Bone marrow (tissue), 2 donors: Measurements from ENCODE around the gene PBOV1.

ENCODE experiments used
- DNase-seq, 2 donors: peaks; one replicate each; lab custom pipeline; 2025; lab: John Stamatoyannopoulos, UW

Gene PBOV1

DNA sequence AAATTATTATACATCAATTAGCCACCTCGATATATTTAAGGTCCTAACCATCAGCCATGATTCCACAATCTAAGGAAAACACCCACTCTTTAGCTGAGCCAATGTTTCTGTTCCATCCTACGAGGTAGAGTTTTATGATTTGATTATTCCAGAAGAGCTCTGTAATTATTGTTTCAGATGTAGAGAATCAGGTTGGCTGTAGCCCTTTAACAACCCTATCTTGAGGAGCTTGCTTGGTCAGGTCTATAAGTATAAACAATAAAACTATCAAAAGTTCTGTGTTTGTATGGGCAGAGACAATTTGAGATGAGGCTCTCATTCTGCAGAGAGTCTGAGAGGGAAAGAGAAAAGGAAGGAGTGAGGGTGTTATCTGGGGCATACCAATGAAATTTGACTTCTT lies at the start of gene PBOV1:
Gene PBOV1, minus strand, starts transcription at position 43 of the 400 bp plus-strand sequence. CDS start 96 bp downstream, outside the sequence.
- DNase-seq: no peak

DNA sequence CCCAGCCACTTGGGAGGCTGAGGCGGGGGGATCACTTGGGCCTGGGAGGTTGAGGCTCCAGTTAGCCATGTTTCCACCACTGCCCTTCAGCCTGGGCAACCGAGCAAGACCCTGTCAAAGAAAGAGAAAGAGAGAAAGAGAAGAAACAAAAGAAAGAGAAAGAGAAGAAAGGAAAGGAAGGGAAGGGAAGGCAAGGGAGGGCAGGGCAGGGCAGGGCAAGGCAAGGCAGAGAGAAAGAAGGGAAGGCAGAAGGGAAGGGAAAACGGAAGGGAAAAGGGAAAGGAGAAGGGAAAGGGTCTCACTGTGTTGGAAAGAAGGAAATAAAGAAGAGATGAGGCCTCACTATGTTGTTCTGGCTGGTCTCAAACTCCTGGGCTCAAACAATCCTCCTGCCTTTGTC lies 47.8 kb upstream of the PBOV1 start:
- DNase-seq: no peak

DNA sequence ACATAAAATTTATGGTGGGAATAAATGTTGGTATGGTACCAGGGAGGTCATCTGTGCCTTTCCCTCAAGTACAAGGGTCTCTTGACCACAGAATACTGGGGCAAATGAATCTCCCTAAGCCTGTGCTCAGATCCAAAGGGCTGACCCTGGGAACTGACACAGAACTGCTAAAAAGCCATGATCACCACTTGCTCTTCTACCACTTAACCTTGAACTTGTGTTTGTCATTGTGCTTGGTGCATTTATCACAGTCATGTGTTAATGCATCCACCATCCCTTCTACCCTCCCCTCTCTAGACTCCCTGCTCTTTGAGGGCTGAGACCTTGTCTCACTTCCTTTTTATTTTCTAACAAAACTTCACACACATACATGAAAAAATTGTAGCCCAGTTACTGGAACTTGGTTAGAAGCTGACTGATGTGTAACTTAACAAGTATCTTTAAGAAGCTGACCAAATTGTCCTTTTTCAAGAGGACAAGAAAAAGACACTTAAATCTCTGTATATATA lies 46.1 kb upstream of the PBOV1 start:
- no peak for DNase-seq

DNA sequence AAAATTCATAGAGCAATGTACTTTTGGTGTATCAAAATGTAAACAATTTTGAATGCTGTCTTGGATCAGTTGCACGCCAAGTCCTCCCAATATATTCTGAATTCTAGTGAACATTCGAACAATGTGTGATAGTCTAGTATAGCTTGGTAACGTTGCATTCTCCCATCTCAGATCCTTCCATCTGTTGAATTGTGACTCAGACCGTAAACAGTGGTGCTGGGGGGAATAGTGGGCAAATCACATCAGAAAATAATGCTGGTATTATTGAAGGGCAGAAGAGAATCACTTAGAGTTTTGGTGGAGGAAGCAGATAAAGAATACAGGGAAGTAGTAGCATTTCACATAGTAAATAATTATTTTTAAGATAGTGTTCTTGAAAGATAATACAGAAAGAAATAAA lies 45.7 kb upstream of the PBOV1 start:
- DNase-seq: no peak

DNA sequence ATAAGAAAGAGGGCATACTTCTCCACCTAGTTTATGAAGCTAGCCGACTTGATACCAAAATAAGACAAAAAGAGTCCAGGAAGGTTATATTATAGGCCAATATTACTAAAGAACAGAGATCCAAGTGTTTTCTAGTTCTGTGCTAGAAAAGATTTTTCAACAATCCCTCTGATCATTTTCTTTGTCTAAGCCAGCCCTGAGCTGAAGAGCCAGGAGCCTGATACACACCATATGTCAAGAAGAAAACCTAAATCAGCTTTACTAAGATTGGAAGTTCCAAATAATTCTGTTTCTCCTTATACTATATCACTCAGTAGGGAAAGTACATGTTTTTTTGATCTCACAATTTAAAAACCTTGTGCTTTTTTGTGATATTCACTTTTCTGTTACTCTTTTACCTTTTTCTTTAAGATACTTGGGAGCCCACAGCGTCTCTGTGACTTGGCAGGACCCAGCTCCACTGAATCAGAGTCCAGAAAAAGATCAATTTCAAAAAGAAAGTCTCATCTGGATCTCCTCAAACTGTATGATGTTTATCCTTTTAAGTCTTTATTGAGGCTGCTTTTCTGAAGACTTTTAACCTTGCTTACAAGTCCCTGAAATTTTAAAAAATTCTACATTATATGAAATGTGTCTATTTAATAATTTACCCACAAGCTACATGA lies 43.0 kb upstream of the PBOV1 start:
- DNase-seq: no peak

DNA sequence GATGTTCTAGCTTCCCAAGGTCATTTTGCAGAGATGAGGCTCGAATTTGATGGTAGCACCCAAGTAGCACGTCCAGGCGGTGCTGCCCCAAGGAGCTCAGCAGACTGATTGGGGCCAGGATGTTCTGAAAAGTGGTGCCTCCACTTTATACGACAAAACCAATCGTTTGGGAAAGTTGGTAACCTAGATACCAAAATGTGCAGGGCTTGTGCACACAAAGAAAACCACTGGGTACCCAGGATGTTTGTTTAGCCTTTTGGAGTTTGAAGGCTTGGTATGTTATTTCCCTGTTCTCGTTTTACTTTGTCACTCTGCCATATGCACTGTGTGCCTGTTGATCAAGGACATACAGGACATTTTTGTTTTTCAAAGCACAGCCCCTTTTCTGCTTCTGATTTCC lies 40.7 kb upstream of the PBOV1 start:
- DNase-seq: no peak

DNA sequence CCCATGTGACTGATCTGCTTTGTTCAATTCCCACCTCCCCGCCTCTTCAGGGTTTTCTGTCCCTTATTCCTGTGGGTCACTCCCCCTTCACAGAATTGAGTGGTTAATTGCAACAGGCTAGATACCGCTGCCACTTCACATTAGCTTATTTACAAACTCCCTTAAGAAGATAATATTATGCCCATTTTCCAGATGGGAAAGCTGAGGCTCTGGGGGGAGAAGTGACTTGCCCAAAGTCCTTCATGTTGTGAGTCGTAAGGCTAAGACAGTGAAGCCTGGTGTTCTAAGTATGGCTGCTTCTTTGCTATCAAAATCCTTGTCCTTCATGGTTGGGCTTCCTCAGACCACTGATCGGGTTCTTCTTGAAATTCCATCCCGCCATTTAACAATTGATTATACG lies 39.9 kb upstream of the PBOV1 start:
- DNase-seq: no peak

DNA sequence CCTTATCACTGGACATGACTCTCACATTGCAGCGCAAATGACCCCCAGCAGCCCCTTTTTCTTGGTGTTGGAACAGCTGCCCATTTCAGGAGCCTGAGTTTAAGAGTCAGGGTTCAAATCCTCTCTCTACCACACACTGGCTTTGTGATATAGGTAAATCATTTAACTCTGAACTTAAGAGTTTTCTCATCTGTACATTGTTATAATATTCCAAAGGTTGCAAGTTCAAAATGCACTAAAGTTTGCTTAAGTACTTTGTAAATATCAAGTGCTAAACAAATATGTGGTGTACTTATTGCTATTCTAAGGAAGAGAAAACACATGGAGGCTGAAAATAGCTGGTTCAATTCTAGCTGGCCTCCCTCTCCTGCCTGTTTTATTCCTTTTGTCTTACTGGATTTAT lies 39.3 kb upstream of the PBOV1 start:
- DNase-seq: no peak

DNA sequence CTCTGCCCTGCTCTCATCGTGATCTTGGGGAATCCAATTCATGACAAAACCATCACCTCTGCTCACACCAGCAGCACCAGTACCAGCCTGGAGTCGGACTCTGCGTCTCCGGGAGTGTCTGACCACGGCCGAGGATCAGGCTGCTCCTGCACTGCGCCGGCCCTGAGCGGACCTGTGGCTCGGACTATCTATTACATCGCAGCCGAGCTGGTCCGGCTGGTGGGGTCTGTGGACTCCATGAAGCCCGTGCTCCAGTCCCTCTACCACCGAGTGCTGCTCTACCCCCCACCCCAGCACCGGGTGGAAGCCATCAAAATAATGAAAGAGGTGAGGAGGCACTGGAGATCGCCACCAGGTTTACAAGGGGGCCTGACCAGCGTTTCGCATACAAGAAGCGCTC lies 37.2 kb upstream of the PBOV1 start:
- no peak for DNase-seq

DNA sequence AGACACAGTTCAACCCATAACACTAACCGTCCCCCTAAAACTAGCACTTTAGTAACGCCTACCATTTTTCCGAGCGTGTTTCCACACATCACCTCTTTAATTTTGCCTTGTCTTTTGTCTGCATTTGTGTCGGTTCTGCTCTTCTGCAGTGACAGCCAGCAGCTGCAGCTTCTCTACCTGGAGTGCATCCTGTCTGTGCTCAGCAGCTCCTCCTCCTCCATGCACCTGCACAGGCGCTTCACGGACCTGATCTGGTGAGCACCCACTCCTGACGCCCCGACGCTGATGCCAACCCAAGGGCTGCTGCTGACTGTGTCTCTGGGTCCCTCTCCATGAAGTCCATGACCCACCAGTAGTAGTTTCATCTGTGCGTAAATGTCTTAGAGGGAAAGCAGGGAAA lies 35.4 kb upstream of the PBOV1 start:
- no peak for DNase-seq

DNA sequence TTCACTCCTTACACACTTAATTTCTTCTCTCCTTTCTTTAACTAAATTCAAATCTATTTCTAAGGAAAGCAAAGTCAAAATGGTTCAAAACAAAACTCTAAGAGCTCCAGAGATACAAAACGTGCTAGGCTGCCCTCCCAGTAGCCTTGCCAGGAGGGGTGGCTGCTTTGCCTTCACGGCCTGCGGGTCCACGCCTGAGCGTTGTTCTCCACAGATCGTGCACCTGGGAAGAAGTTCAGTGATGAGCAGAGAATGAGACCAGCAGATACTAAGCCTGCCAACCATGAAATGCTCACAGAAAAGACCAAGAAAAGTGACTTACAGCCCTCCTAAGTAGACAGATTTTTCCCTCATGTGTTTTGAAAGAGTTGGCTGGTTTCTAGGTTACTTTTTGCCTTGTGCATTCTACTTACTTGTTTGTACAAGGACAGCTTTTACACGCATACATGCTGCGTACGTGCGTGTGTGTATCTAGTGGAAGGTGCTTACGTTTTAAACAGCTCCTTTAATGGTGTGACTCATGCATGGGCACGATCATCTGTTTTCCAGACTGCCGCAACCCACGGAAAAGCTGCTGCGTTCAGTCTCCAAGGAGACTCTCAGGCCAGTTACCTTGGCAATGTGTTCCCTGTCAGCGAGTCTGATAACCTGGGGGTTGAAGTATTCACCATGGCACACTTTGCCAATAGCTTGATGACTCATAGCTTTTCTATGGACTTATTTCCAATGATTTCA lies 32.4 kb upstream of the PBOV1 start:
- no peak for DNase-seq

DNA sequence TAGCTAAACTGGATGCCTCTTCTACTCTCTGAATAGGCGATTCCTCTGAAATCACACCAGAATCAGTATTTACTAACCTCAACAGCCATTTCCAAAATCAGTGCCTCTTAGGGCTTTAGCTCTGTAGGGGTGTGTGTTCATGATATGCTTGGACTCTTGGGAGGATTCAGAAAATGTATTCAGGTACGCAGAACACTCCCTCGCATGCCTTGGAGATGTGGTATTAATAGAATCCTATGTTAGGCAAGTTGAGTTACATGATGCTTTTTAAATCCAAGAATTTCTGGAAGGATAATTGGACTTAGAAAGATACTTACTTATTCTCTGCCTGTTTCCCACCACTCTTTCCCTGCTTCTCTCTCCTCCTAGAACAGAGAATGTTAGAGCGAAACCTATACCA lies 31.8 kb upstream of the PBOV1 start:
- DNase-seq: no peak

DNA sequence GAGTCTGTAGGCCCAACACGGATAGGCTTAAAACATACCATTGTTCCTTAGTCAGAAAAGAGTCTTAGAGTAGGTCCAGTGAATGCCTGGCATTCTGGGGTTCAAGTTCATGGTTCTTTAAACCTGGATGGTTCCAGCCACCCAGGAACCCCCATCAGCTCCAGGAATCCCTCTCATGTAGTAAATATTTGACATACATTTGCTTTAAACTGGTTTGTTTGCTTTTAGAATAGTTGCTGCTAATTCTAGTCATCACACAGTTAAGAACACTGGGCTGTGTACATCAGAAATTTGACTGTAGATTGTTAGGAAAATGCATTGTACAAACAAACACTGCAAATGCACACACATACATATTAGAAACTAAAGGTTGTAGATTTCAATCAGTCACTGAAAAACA lies 30.6 kb upstream of the PBOV1 start:
- DNase-seq: no peak

DNA sequence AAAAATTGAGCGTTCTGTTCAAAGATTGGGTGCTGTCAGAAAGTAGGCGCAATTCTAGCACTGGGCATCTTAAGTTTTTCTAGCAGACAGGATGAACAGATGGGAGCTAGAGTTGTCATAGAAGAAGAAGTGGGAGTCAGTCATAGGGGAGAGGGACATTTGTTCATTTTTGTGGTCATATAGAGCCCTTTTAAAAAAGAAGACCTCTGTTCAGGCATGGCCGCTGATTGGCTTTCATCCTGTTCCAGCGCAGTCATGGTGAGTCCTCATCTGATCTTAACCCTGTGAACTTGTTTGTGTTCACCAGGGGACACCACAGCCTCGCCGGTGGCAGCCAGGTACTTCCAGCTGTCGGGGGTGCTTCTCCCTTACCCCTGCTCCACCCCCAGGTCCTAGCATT lies 29.7 kb upstream of the PBOV1 start:
- DNase-seq: no peak

DNA sequence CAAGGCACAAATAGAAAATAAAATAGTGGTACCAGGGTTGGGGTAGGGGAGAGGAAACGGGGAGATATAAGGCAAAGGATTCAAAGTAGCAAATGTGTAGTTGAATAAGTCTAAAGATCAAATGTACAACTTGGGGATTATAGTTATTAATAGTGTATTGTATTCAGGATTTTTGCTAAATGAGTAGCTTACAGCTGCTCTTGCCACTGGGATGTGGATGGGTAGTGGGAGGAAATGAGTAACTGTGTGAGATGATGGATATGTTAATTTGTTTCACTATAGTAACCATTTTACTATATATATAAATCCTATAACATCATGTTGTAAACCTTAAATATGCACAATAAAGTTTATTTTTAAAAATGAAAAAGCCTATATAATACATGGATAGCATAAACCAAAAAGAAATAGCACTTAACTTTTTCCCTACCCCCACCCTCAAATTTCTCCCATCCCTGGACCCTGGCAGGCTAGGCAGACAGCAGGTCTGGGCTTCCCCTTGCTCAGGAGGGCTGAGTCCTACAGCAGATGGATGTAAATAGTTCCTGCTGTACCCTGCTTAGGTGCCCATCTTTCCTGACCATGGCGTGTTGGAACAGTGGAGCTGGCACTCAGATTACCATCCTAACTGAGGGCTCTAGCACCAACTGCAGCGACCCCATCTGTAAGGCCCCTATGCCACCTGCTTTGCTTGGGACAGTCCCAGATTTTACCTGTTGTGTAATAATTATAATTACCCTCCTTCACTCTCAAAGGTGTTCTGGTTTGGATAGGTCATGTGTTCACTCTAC lies 28.6 kb upstream of the PBOV1 start:
- DNase-seq: no peak

DNA sequence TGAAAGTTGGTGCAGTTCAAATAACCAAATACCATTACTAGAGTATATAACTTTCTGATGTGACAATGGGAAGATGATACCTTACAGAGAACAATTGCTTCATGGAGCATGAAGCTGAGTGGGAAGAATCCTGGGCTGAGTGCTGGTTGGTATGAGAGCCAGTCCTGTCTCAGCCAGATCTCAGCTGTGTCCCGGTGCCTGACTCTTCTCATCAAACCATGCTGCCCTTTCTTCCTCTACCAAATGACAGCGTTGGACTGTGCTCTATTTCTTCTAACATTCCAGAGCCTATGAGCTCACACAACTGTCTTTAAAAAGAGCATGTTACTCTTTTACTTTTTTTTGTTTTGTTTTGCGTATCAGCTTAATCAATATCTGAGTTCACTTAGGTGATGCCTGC lies 27.5 kb upstream of the PBOV1 start:
- no peak for DNase-seq

DNA sequence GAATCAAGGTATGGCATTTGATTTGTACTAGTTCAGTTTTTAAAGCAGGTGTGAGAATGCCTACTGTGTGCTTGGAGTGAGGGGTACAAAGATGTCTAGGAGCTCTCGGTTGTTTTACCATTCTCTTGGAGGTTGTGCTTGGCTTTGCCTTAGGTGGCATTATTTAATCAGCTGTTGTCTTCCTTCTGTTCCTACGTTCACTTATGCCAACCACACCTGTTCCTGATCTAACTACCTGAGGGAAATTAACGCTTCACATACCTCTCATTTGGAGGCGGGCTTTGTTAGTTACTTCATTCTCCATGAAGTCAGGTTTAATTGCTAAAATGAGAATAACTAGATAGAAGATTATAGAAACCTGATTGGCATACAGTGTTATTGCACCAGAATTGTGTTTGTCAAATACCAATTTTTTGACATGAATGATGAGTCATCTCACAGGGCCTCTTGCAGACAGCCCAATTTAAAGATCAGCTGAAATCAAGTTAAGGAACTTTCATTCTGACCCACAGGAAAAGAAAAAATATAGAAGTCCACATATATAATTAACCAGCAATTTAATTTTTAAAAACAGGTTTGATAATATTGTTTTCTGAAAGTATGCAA lies 24.8 kb upstream of the PBOV1 start:
- no peak for DNase-seq

DNA sequence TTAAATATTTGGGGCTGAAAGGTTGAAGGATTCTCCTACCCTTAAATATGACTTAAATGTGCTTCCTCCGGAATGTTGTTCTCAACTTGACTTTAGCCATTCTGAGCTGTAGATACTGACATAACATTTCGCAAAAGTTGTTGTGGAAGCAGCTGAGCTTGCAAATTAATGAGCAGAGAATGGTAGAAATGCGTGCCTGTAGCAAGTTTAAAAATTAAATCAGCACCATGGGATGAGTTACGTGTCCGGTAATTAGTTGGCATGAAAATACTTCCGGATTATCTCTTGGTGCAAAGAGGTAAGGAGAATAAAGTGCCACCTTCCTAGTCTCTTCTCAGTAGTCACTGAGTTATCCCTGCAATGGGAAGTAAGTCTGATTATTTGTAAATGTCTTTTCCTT lies 23.6 kb upstream of the PBOV1 start:
- DNase-seq: no peak

DNA sequence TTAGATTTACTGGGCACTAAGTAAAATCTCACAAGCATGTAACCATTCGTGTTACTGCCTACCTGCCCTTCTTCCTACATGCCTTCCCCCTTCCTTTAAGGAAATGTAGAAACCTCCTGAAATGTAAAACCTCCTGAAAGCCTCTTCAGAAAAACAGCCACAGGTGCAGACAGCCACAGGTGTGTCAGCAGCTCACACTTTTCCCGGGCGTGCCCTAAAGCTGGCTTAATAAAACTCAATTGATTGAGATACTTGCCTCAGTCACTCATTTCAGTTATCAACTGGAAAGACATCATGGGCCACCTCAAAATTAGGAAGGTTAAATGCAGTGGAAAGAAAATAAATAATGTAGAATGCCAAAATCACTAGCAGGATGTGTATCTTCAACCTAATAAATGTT lies 23.1 kb upstream of the PBOV1 start:
- DNase-seq: no peak

DNA sequence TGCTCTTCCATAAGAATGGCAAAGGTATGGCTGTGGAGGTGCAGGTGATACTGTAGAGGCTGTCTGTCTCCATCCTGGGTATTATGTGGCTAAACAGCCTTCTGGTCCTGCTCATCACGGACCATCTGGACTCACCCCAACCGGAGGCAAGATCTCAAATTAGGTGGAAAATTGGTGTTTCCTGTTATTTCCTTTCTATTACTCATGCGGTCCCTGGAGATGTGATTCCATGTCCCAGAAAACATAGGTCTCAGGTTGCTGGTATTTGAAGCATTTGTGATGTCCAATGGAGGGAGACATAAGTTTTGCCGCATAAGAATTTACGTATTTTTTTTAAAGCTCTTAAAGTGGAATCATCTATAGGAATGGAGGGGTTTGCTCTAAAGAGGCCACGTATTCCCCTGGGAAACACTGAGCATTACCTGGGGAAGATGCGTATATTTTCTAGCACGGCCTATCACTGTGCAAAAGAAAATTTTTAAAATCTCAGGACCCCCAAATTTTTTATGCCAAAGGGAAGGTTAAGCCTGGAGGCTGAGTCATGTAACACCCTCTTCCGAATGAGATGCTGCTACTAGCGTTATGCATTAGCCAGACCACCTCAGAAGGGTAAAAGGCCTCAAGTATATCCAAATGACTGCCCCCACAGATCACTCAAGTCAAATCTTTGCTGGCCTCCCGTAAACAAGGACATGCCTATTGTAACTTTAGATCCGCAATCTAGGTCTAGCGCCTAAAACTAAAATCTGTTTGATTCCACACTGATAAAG lies 22.4 kb upstream of the PBOV1 start:
- no peak for DNase-seq

DNA sequence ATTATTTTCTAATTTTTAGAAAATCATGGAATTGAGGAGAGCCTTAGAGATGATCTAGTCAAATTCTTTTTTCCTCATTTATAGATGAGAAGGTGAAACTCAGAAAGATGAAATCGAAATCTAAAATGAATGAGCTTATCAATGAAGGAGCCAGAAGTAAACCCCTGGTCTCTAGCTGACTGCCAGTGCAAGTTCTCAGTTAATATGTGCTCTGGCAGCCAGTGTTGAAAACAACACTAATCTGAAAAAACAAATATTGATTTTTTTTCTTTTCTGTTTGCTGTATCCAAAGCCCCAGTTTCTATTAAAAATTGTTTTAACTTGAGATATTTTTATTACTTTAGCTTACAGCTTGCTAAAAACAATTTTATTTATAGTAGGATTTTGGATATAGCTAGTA lies 21.5 kb upstream of the PBOV1 start:
- no peak for DNase-seq

DNA sequence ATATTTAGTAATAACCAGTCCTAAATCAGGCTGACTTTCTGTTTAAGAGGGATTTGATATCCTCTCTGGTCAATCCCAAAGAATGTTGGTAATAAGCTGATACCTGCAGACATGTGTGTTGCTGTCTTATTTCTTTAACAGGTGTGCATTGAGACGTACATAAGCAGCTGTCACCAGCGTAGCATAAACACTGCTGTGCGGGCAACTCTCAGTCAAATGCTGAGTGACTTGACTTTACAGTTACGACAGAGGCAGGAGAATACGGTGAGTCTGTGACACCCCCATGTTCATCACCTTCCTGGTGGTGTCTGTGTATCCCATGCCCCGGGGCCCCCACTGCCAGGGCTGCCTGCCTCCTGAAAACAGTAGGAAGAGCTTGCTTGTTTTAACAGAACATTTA lies 20.1 kb upstream of the PBOV1 start:
- DNase-seq: no peak
